GM23248 (cell line): ENCODE data around the gene MAN1C1.

Experiments used
- EZH2 ChIP-seq: fragments of 200-600 bp; sonication (generic); IDR thresholded peaks from 2 replicates; pipeline ENCODE4 v1.6.1; 2018; ENCODE audit warnings: antibody characterized with exemption, mild to moderate bottlenecking; ENCODE audit not compliant: insufficient read depth, poor library complexity, severe bottlenecking
- EZH2phosphoT487 ChIP-seq: fragments of 200-600 bp; sonication (generic); IDR thresholded peaks from 2 replicates; pipeline ENCODE4 v1.6.1; 2018; ENCODE audit warnings: antibody characterized with exemption, moderate library complexity, mild to moderate bottlenecking, low read depth; ENCODE audit not compliant: insufficient read depth

DNA sequence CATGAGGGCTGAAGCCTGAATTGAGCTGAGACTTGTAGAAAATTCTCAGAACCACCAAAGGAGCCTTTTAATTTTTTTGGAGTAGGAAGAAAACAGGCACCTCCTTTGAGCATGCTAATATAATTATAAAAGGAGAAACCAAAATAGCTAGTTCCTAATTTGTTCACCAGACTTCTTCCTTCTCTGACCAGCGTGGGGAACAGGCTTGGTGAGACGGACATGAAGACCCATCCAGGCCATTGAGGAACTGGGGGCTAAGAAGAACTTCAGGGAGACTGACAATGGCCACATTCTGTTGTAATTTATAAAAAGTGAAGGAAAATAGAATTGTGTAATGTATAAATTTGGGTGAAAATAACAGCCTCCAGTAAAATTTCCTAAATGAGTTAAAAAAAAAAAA lies 62.6 kb downstream of the MAN1C1 start:
- no peak for TF ChIP-seq EZH2
- TF ChIP-seq EZH2phosphoT487 = no peak
